ENCODE results near the gene EHMT1.

The EHMT1 gene

GRCh38 chr9:137833721-137834613, 215.2 kb downstream of the EHMT1 start:
- H3K27ac ChIP-seq = no peak overlapping the region
- TF ChIP-seq ZFX (IDR thresholded peaks at IDR 0.05) (no peak), CTCF (conservative IDR thresholded peaks at IDR 0.05) (no peak)

GRCh38 chr9:137834846-137835546, 216.2 kb downstream of the EHMT1 start:
- no peak for TF ChIP-seq ZFX (IDR thresholded peaks at IDR 0.05)
- TF ChIP-seq CTCF (conservative IDR thresholded peaks at IDR 0.05) = no peak
- no peak overlapping the region for H3K27ac ChIP-seq

GRCh38 chr9:137836151-137836830, 217.5 kb downstream of the EHMT1 start:
- TF ChIP-seq CTCF (conservative IDR thresholded peaks at IDR 0.05) (no peak), ZFX (IDR thresholded peaks at IDR 0.05) (no peak)
- H3K27ac ChIP-seq = no peak overlapping the region

- TF ChIP-seq CTCF (conservative IDR thresholded peaks at IDR 0.05) (no peak), ZFX (IDR thresholded peaks at IDR 0.05) (no peak)
- no peak overlapping the region for H3K27ac ChIP-seq
Observed at GRCh38 chr9:137836831-137837241, 218.0 kb downstream of the EHMT1 start.

GRCh38 chr9:137837345-137838278, 218.8 kb downstream of the EHMT1 start:
- TF ChIP-seq CTCF (conservative IDR thresholded peaks at IDR 0.05) (no peak), ZFX (IDR thresholded peaks at IDR 0.05) (no peak)
- no peak overlapping the region for H3K27ac ChIP-seq

GRCh38 chr9:137838576-137838975, 219.8 kb downstream of the EHMT1 start:
- no peak for TF ChIP-seq CTCF (conservative IDR thresholded peaks at IDR 0.05)
- H3K27ac ChIP-seq = no peak overlapping the region

All from C4-2B (cell line).